Measurements from ENCODE around the gene DCBLD2. TPM values are rescaled to one million over a fixed set of nuclear protein-coding genes. Genes with fewer than 3 reads are reported as not detected.

DCBLD2 gene
- total and polyA plus RNA-seq, 4 donors: 25.0 to 42.3 (median 29.5) TPM

- H3K27me3 ChIP-seq (ENCODE audit: control insufficient read depth, insufficient read depth, low read length): no peaks in the 10 kb centered on the region
- H3K27ac ChIP-seq (ENCODE audit: low read depth, low read length): no peak overlapping the region
- WGBS (ENCODE audit: insufficient coverage): 90% methylated on average over 7 of the region's 8 CpGs
- H3K9me3 ChIP-seq (ENCODE audit: control insufficient read depth, insufficient read depth, low read length): no peaks in the 10 kb centered on the region
- no peak overlapping the region for H3K4me3 ChIP-seq (ENCODE audit: low read depth, low read length)
- no peaks in the 10 kb centered on the region for H3K4me1 ChIP-seq (ENCODE audit: control insufficient read depth, insufficient read depth, low read length)
- H3K36me3 ChIP-seq (ENCODE audit: control insufficient read depth, insufficient read depth, low read length): no peaks in the 10 kb centered on the region
- no peak for DNase-seq (ENCODE audit: low read depth in 4 of 6, low spot score in 6 of 6)
These were observed 6.5 kb downstream of the DCBLD2 start for GRCh38 chr3:98894791-98895576.

- Histone ChIP-seq H3K4me3 (ENCODE audit: low read depth, low read length) (no peak overlapping the region), H3K27me3 (ENCODE audit: control insufficient read depth, insufficient read depth, low read length) (no peaks in the 10 kb centered on the region), H3K9me3 (ENCODE audit: control insufficient read depth, insufficient read depth, low read length) (no peaks in the 10 kb centered on the region), H3K27ac (ENCODE audit: low read depth, low read length) (no peak overlapping the region), H3K36me3 (ENCODE audit: control insufficient read depth, insufficient read depth, low read length) (no peaks in the 10 kb centered on the region), H3K4me1 (ENCODE audit: control insufficient read depth, insufficient read depth, low read length) (no peaks in the 10 kb centered on the region)
- 68% methylated on average over 2 of the region's 3 CpGs for WGBS (ENCODE audit: insufficient coverage)
- no peak for DNase-seq (ENCODE audit: low read depth in 4 of 6, low spot score in 6 of 6)
These were observed 7.8 kb downstream of the DCBLD2 start for GRCh38 chr3:98893740-98894139.

GRCh38 chr3:98892263-98892662, 9.2 kb downstream of the DCBLD2 start:
- DNase-seq (ENCODE audit: low read depth in 4 of 6, low spot score in 6 of 6): no peak
- H3K9me3 ChIP-seq (ENCODE audit: control insufficient read depth, insufficient read depth, low read length): no peaks in the 10 kb centered on the region
- no peak overlapping the region for H3K27ac ChIP-seq (ENCODE audit: low read depth, low read length)
- no peaks in the 10 kb centered on the region for H3K27me3 ChIP-seq (ENCODE audit: control insufficient read depth, insufficient read depth, low read length)
- 97% methylated on average over 3 of the region's 3 CpGs for WGBS (ENCODE audit: insufficient coverage)
- no peaks in the 10 kb centered on the region for H3K36me3 ChIP-seq (ENCODE audit: control insufficient read depth, insufficient read depth, low read length)
- H3K4me1 ChIP-seq (ENCODE audit: control insufficient read depth, insufficient read depth, low read length): no peaks in the 10 kb centered on the region
- H3K4me3 ChIP-seq (ENCODE audit: low read depth, low read length): no peak overlapping the region

- Histone ChIP-seq H3K36me3 (ENCODE audit: control insufficient read depth, insufficient read depth, low read length) (no peaks in the 10 kb centered on the region), H3K4me1 (ENCODE audit: control insufficient read depth, insufficient read depth, low read length) (no peaks in the 10 kb centered on the region)
- 55% methylated on average over 3 of the region's 3 CpGs for WGBS (ENCODE audit: insufficient coverage)
These were observed 10.3 kb downstream of the DCBLD2 start for GRCh38 chr3:98890965-98891910.

GRCh38 chr3:98890181-98890835, 11.2 kb downstream of the DCBLD2 start:
- Histone ChIP-seq H3K9me3 (ENCODE audit: control insufficient read depth, insufficient read depth, low read length) (no peaks in the 10 kb centered on the region), H3K27ac (ENCODE audit: low read depth, low read length) (no peak overlapping the region), H3K4me1 (ENCODE audit: control insufficient read depth, insufficient read depth, low read length) (no peaks in the 10 kb centered on the region), H3K36me3 (ENCODE audit: control insufficient read depth, insufficient read depth, low read length) (no peaks in the 10 kb centered on the region), H3K27me3 (ENCODE audit: control insufficient read depth, insufficient read depth, low read length) (no peaks in the 10 kb centered on the region), H3K4me3 (ENCODE audit: low read depth, low read length) (no peak overlapping the region)
- DNase-seq (ENCODE audit: low read depth in 4 of 6, low spot score in 6 of 6): no peak
- WGBS (ENCODE audit: insufficient coverage): 100% methylated on average over 1 of the region's 1 CpG

More at GRCh38 chr3:98890965-98891910, 10.3 kb downstream of the DCBLD2 start:
- Histone ChIP-seq H3K27ac (ENCODE audit: low read depth, low read length) (no peak overlapping the region), H3K4me3 (ENCODE audit: low read depth, low read length) (no peak overlapping the region), H3K9me3 (ENCODE audit: control insufficient read depth, insufficient read depth, low read length) (no peaks in the 10 kb centered on the region), H3K27me3 (ENCODE audit: control insufficient read depth, insufficient read depth, low read length) (no peaks in the 10 kb centered on the region)
- no peak for DNase-seq (ENCODE audit: low read depth in 4 of 6, low spot score in 6 of 6)

- H3K4me3 ChIP-seq (ENCODE audit: low read depth, low read length): no peak overlapping the region
- no peak overlapping the region for H3K27ac ChIP-seq (ENCODE audit: low read depth, low read length)
- DNase-seq (ENCODE audit: low read depth in 4 of 6, low spot score in 6 of 6): no peak
- WGBS (ENCODE audit: insufficient coverage): no CpG with 5 or more reads among the region's 1 CpG
- H3K9me3 ChIP-seq (ENCODE audit: control insufficient read depth, insufficient read depth, low read length): no peaks in the 10 kb centered on the region
- H3K36me3 ChIP-seq (ENCODE audit: control insufficient read depth, insufficient read depth, low read length): no peaks in the 10 kb centered on the region
- no peaks in the 10 kb centered on the region for H3K27me3 ChIP-seq (ENCODE audit: control insufficient read depth, insufficient read depth, low read length)
- H3K4me1 ChIP-seq (ENCODE audit: control insufficient read depth, insufficient read depth, low read length): no peaks in the 10 kb centered on the region
These were observed 13.8 kb downstream of the DCBLD2 start for GRCh38 chr3:98887684-98888083.

GRCh38 chr3:98886525-98886924, 15.0 kb downstream of the DCBLD2 start:
- Histone ChIP-seq H3K27ac (ENCODE audit: low read depth, low read length) (no peak overlapping the region), H3K4me3 (ENCODE audit: low read depth, low read length) (no peak overlapping the region), H3K27me3 (ENCODE audit: control insufficient read depth, insufficient read depth, low read length) (no peaks in the 10 kb centered on the region), H3K4me1 (ENCODE audit: control insufficient read depth, insufficient read depth, low read length) (no peaks in the 10 kb centered on the region), H3K9me3 (ENCODE audit: control insufficient read depth, insufficient read depth, low read length) (no peaks in the 10 kb centered on the region), H3K36me3 (ENCODE audit: control insufficient read depth, insufficient read depth, low read length) (no peaks in the 10 kb centered on the region)
- DNase-seq (ENCODE audit: low read depth in 4 of 6, low spot score in 6 of 6): no peak
- no CpG with 5 or more reads among the region's 2 CpGs for WGBS (ENCODE audit: insufficient coverage)

- Histone ChIP-seq H3K27me3 (ENCODE audit: control insufficient read depth, insufficient read depth, low read length) (no peaks in the 10 kb centered on the region), H3K4me1 (ENCODE audit: control insufficient read depth, insufficient read depth, low read length) (no peaks in the 10 kb centered on the region), H3K36me3 (ENCODE audit: control insufficient read depth, insufficient read depth, low read length) (peaks cover 3% of the 10 kb centered on the region), H3K9me3 (ENCODE audit: control insufficient read depth, insufficient read depth, low read length) (no peaks in the 10 kb centered on the region), H3K27ac (ENCODE audit: low read depth, low read length) (no peak overlapping the region), H3K4me3 (ENCODE audit: low read depth, low read length) (no peak overlapping the region)
- WGBS (ENCODE audit: insufficient coverage): no CpG with 5 or more reads among the region's 1 CpG
- DNase-seq (ENCODE audit: low read depth in 4 of 6, low spot score in 6 of 6): peak in 1 of 6 donors; percentile 18
These were observed 15.6 kb downstream of the DCBLD2 start for GRCh38 chr3:98885851-98886250.

- WGBS (ENCODE audit: insufficient coverage): no CpG with 5 or more reads among the region's 6 CpGs
- H3K36me3 ChIP-seq (ENCODE audit: control insufficient read depth, insufficient read depth, low read length): peaks cover 4% of the 10 kb centered on the region
- no peaks in the 10 kb centered on the region for H3K9me3 ChIP-seq (ENCODE audit: control insufficient read depth, insufficient read depth, low read length)
- H3K4me1 ChIP-seq (ENCODE audit: control insufficient read depth, insufficient read depth, low read length): no peaks in the 10 kb centered on the region
- no peak overlapping the region for H3K4me3 ChIP-seq (ENCODE audit: low read depth, low read length)
- no peaks in the 10 kb centered on the region for H3K27me3 ChIP-seq (ENCODE audit: control insufficient read depth, insufficient read depth, low read length)
- no peak overlapping the region for H3K27ac ChIP-seq (ENCODE audit: low read depth, low read length)
- no peak for DNase-seq (ENCODE audit: low read depth in 4 of 6, low spot score in 6 of 6)
These were observed 16.7 kb downstream of the DCBLD2 start for GRCh38 chr3:98884675-98885371.

All from spinal cord (tissue), 10 donors.